MM.1S (cell line): ENCODE measurements around the gene TIMM50.

Experiments used
- EZH2phosphoT487 ChIP-seq: fragments of 300-600 bp; sonication (generic); IDR thresholded peaks from 2 replicates; pipeline ENCODE4 v1.6.1; 2018; ENCODE audit warnings: antibody characterized with exemption, low read length
- TF ChIP-seq, protein P1 (sequence below): fragments of 300-600 bp; sonication (generic); IDR thresholded peaks from 2 replicates; pipeline ENCODE4 v1.5.1; 2016; ENCODE audit warnings: antibody characterized with exemption, low read length, mixed read lengths

DNA sequence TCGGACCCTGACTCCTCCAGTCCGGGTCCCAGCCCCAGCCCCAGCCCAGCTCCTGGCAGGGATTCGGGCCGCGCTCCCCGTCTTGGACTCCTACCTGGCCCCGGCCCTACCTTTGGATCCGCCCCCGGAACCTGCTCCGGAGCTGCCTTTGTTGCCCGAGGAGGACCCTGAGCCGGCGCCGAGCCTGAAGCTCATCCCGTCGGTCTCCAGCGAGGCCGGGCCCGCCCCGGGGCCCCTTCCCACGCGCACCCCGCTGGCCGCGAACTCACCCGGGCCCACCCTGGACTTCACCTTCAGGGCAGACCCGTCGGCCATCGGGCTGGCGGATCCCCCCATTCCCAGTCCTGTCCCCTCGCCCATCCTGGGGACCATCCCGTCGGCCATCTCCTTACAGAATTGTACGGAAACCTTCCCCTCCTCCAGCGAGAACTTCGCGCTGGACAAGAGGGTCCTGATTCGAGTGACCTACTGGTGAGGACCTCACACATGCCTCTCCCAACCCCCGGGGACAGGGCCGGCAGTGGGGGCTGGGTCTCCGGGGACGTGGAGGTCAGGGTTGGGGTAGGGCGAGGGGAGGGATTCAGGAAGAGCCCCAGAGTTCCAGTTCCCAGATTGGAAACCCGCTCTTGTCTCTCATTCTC is 35.0 kb downstream of the TIMM50 start:
- TF ChIP-seq, protein P1, sequence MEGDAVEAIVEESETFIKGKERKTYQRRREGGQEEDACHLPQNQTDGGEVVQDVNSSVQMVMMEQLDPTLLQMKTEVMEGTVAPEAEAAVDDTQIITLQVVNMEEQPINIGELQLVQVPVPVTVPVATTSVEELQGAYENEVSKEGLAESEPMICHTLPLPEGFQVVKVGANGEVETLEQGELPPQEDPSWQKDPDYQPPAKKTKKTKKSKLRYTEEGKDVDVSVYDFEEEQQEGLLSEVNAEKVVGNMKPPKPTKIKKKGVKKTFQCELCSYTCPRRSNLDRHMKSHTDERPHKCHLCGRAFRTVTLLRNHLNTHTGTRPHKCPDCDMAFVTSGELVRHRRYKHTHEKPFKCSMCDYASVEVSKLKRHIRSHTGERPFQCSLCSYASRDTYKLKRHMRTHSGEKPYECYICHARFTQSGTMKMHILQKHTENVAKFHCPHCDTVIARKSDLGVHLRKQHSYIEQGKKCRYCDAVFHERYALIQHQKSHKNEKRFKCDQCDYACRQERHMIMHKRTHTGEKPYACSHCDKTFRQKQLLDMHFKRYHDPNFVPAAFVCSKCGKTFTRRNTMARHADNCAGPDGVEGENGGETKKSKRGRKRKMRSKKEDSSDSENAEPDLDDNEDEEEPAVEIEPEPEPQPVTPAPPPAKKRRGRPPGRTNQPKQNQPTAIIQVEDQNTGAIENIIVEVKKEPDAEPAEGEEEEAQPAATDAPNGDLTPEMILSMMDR: no peak
- TF ChIP-seq EZH2phosphoT487: no peak
